Motor neuron (in vitro differentiated cells): ENCODE results near the gene FREM1. TPM values are rescaled to one million over a fixed set of nuclear protein-coding genes. Genes with fewer than 3 reads are reported as not detected.
A peak's percentile ranks its signal among the peaks of the same experiment; 100 is the strongest.

Source experiments
- ATAC-seq, 8 experiments: fragments of 200-7000 bp; cut with Tn5 transposase; replicated peaks in 6 of 8; 2 replicates each; pipeline ENCODE4 v1.8.0; 2021; ENCODE audit warnings: mild to moderate bottlenecking in 8 of 8, moderate library complexity in 8 of 8
- H3K27ac ChIP-seq, 2 donors: fragments of 250-450 bp; sonication (Bioruptor Pico); 2 replicates each; pipeline ENCODE4 v1.9.0; 2021; ENCODE audit warnings: antibody characterized with exemption in 2 of 2, mild to moderate bottlenecking in 2 of 2, moderate library complexity in 1 of 2
- H3K4me1 ChIP-seq, 2 donors: fragments of 250-450 bp; sonication (Bioruptor Pico); replicated peaks in 1 of 2; 2 replicates each; pipeline ENCODE4 v1.6.1; 2021; ENCODE audit warnings: antibody characterized with exemption in 2 of 2, mild to moderate bottlenecking in 2 of 2, moderate library complexity in 1 of 2
- H3K4me3 ChIP-seq, 5 donors: fragments of 250-450 bp; sonication (Bioruptor Pico); 2 replicates each; pipeline ENCODE4 v1.9.0; 2021; ENCODE audit warnings: antibody characterized with exemption in 5 of 5, mild to moderate bottlenecking in 5 of 5, moderate library complexity in 4 of 5
- WGBS, 10 experiments: fragments of 450-650 bp; shearing (Covaris generic); methylation state at CpG; one replicate each; pipeline ENCODE4 v1.0.0; 2022; 5-methylcytosine and 5-hydroxymethylcytosine counted together
- in situ Hi-C, 9 experiments: fragments of 400-800 bp; cut with MboI; loops; one replicate each; pipeline ENCODE4 v1.15.0; 2021; ENCODE audit warnings: low sequenced_read_pairs in 9 of 9, low pct_unique_long_range_greater_than_20kb in 2 of 9; ENCODE audit not compliant: unreplicated experiment in 9 of 9
- total RNA-seq, 8 experiments: library from RNA; unstranded; fragments of 300-600 nt; gene quantifications; 2 replicates each; pipeline versions ENCODE4 v1.2.3 to v1.2.4, GENCODE V29; 2022

Gene FREM1
- total RNA-seq, 8 experiments from 2014 or later, result 0.42 to 55.6 (median 1.7) TPM

GRCh38 chr9:14888272-14888671 lies 22.0 kb downstream of the FREM1 start:
- no peak overlapping the region for H3K27ac ChIP-seq
- H3K4me3 ChIP-seq, result no peak overlapping the region
- H3K4me1 ChIP-seq, result no peaks in the 10 kb centered on the region
- WGBS, 10 experiments, result 75 to 100% (median 100%) methylated on average over 1 of the region's 1 CpG; no CpG with 5 or more reads in 5 of the 10 experiments
- ATAC-seq, result no peak
- in situ Hi-C loops, result no loop called here

GRCh38 chr9:14887149-14887548 lies 23.1 kb downstream of the FREM1 start:
- in situ Hi-C loops, result no loop called here
- no peak overlapping the region for H3K27ac ChIP-seq
- 0 to 100% (median 56%) methylated on average over 1 to 4 of the region's 4 CpGs for WGBS, 10 experiments
- H3K4me1 ChIP-seq, result no peaks in the 10 kb centered on the region
- no peak overlapping the region for H3K4me3 ChIP-seq
- ATAC-seq, result no peak

- Histone ChIP-seq H3K4me3 (no peak overlapping the region), H3K27ac (no peak overlapping the region), H3K4me1 (no peaks in the 10 kb centered on the region)
- 8 to 100% (median 74%) methylated on average over 1 to 4 of the region's 4 CpGs; no CpG with 5 or more reads in 1 of the 10 experiments for WGBS, 10 experiments
- in situ Hi-C loops, result no loop called here
- ATAC-seq, result no peak
Observed at GRCh38 chr9:14883310-14883944, 26.8 kb downstream of the FREM1 start.

- Histone ChIP-seq H3K4me3 (no peak overlapping the region), H3K27ac (no peak overlapping the region), H3K4me1 (no peaks in the 10 kb centered on the region)
- 73 to 100% (median 89%) methylated on average over 1 of the region's 1 CpG; no CpG with 5 or more reads in 1 of the 10 experiments for WGBS, 10 experiments
- no peak for ATAC-seq
- in situ Hi-C loops, result no loop called here
Observed at GRCh38 chr9:14882090-14882489, 28.1 kb downstream of the FREM1 start.

- no peaks in the 10 kb centered on the region for H3K4me1 ChIP-seq
- H3K4me3 ChIP-seq, result no peak overlapping the region
- WGBS, 10 experiments, result 11 to 79% (median 33%) methylated on average over 1 to 4 of the region's 4 CpGs; no CpG with 5 or more reads in 1 of the 10 experiments
- ATAC-seq, result no peak
- no peak overlapping the region for H3K27ac ChIP-seq
- in situ Hi-C loops, result no loop called here
Observed at GRCh38 chr9:14881006-14881405, 29.2 kb downstream of the FREM1 start.

GRCh38 chr9:14870090-14870489 lies 40.1 kb downstream of the FREM1 start:
- ATAC-seq, result peak in 2 of 8 experiments; percentile 50 to 53
- no peak overlapping the region for H3K4me3 ChIP-seq
- peaks cover 4 to 13% of the 10 kb centered on the region in 2 donors for H3K4me1 ChIP-seq
- H3K27ac ChIP-seq, result no peak overlapping the region
- in situ Hi-C loops, result no loop called here

GRCh38 chr9:14869671-14870070 lies 40.6 kb downstream of the FREM1 start:
- 0 to 100% (median 35%) methylated on average over 1 to 3 of the region's 3 CpGs; no CpG with 5 or more reads in 2 of the 10 experiments for WGBS, 10 experiments
- Histone ChIP-seq H3K27ac (no peak overlapping the region), H3K4me3 (no peak overlapping the region), H3K4me1 (peaks cover 4 to 13% of the 10 kb centered on the region in 2 donors)
- peak in 3 of 8 experiments; percentile 30 to 89 (median 84) for ATAC-seq
- in situ Hi-C loops, result no loop called here

GRCh38 chr9:14868772-14869583 lies 41.2 kb downstream of the FREM1 start:
- Histone ChIP-seq H3K4me1 (peaks cover 4 to 13% of the 10 kb centered on the region in 2 donors), H3K27ac (no peak overlapping the region), H3K4me3 (no peak overlapping the region)
- in situ Hi-C loops, result no loop called here
- WGBS, 10 experiments, result 0 to 90% (median 9%) methylated on average over 1 to 11 of the region's 16 CpGs; no CpG with 5 or more reads in 2 of the 10 experiments
- peak in 5 of 8 experiments; percentile 76 to 92 (median 81) for ATAC-seq

- H3K4me3 ChIP-seq, result no peak overlapping the region
- WGBS, 10 experiments, result 51 to 100% (median 94%) methylated on average over 1 to 4 of the region's 4 CpGs; no CpG with 5 or more reads in 2 of the 10 experiments
- no peak for ATAC-seq
- H3K27ac ChIP-seq, result no peak overlapping the region
- in situ Hi-C loops, result no loop called here
- H3K4me1 ChIP-seq, result peaks cover 4 to 13% of the 10 kb centered on the region in 2 donors
Observed at GRCh38 chr9:14868418-14868771, 41.8 kb downstream of the FREM1 start.

- Histone ChIP-seq H3K27ac (no peak overlapping the region), H3K4me1 (peaks cover 4 to 13% of the 10 kb centered on the region in 2 donors), H3K4me3 (no peak overlapping the region)
- in situ Hi-C loops, result no loop called here
- WGBS, 10 experiments, result 43 to 100% (median 80%) methylated on average over 1 to 2 of the region's 2 CpGs; no CpG with 5 or more reads in 3 of the 10 experiments
- ATAC-seq, result no peak
Observed at GRCh38 chr9:14866200-14866749, 44.0 kb downstream of the FREM1 start.

GRCh38 chr9:14864309-14864708 lies 45.9 kb downstream of the FREM1 start:
- in situ Hi-C loops, result no loop called here
- H3K4me3 ChIP-seq, result no peak overlapping the region

GRCh38 chr9:14863402-14863801 lies 46.8 kb downstream of the FREM1 start:
- in situ Hi-C loops, result no loop called here
- WGBS, 10 experiments, result 6 to 100% (median 86%) methylated on average over 1 to 3 of the region's 3 CpGs; no CpG with 5 or more reads in 1 of the 10 experiments
- ATAC-seq, result no peak
- no peaks in the 10 kb centered on the region for H3K4me1 ChIP-seq
- no peak overlapping the region for H3K27ac ChIP-seq
- no peak overlapping the region for H3K4me3 ChIP-seq

More at GRCh38 chr9:14864309-14864708, 45.9 kb downstream of the FREM1 start:
- Histone ChIP-seq H3K4me1 (peaks cover 0 to 5% of the 10 kb centered on the region in 2 donors), H3K27ac (no peak overlapping the region)
- no peak for ATAC-seq
- 0 to 100% (median 73%) methylated on average over 1 of the region's 1 CpG; no CpG with 5 or more reads in 2 of the 10 experiments for WGBS, 10 experiments
